GM12872 (cell line): ENCODE results near the gene DQX1.
A peak's percentile ranks its signal among the peaks of the same experiment; 100 is the strongest.

Source experiments
- CTCF ChIP-seq: IDR thresholded peaks from 3 replicates; pipeline ENCODE4 v1.5.1; 2011; ENCODE audit warnings: low read depth, mild to moderate bottlenecking, low read length, moderate library complexity; ENCODE audit not compliant: insufficient read depth

Gene DQX1

GRCh38 chr2:74525717-74526648 lies at the start of gene DQX1:
Gene DQX1, minus strand, starts transcription at chr2:74526231. Its CDS starts 502 bp downstream, at chr2:74525729.
- no peak for TF ChIP-seq CTCF

- no peak for TF ChIP-seq CTCF
These were observed 49.3 kb upstream of the DQX1 start for GRCh38 chr2:74575320-74575719.

GRCh38 chr2:74573747-74574562 lies 47.9 kb upstream of the DQX1 start:
- TF ChIP-seq CTCF, result no peak

GRCh38 chr2:74572178-74572925 lies 46.3 kb upstream of the DQX1 start:
- peak; percentile 34; the same call in 1 of the 3 replicates for TF ChIP-seq CTCF

GRCh38 chr2:74571058-74571457 lies 45.0 kb upstream of the DQX1 start:
- TF ChIP-seq CTCF, result no peak

GRCh38 chr2:74569686-74570085 lies 43.7 kb upstream of the DQX1 start:
- no peak for TF ChIP-seq CTCF
